Cardiac septum (tissue), 1 donor: ENCODE measurements around the gene SLX4IP. TPM values are rescaled to one million over a fixed set of nuclear protein-coding genes. Genes with fewer than 3 reads are reported as not detected.
"Not testable (repeated sequence)": the region's sequence is repeated elsewhere in the genome, so short reads cannot be mapped to it uniquely, and the experiment has no call there.

Experiments
- DNase-seq: peaks from one replicate; pipeline ENCODE4 v3.0.0-alpha.2; 2020; ENCODE audit warnings: low spot score
- intact Hi-C: fragments of 100-400 bp; cut with DNase I; formaldehyde crosslinking; loops from one replicate; pipeline ENCODE4 v1.14.0; 2022
- total RNA-seq: library from RNA; stranded (reverse); fragmentation: NEBNext Ultra II Directional; extraction: Animal tissue kit (Norgen Biotek cat#: 25700); gene quantifications from one replicate; pipeline ENCODE4 v1.2.1, GENCODE V29; 2021
- donor health status: DM: no; HTN: no; CAD: no.

SLX4IP gene
- total RNA-seq, 1 donor from 2014 or later = 2.3 TPM

DNA sequence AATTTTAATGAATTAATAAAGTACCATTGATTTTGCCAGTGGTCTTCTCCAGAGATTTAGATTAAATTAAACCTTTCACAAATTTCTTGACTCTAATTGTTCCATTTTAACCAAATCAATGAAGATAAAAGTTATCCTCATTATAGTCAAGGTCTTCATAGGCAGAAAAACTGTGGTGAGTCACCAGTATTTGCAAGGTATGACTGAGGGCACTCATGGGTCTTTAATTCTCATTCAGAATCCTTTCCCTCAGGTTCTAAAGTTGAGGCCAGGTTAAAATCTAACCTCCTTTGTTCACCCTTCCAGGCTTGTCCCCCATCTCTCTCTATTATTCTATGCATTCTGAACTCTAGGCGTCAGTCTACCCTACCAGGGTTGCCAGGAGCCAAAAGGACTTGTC lies 144.8 kb downstream of the SLX4IP start:
- intact Hi-C loops = no loop called here

DNA sequence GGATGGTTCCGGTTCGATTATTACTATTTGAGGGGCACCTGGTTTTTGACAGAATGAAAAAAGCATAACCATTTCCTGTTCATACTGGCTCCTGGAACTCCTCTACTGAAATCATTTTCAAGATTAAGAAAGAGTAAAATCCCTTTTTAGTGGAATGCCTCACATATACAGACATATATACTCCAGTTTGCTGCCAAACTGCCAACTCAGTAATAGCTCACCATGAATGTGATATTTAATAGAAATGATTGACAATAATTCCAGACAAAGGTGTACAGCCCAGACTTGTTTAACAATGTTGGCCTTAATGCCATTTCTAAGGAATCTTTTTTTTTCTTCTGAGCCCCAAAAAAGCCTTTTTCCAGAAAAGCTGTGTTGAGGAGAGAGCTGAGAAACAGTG lies 145.6 kb downstream of the SLX4IP start:
- intact Hi-C loops = no loop called here
- no peak for DNase-seq

More for the DNA sequence above, 144.8 kb downstream of the SLX4IP start:
- no peak for DNase-seq

DNA sequence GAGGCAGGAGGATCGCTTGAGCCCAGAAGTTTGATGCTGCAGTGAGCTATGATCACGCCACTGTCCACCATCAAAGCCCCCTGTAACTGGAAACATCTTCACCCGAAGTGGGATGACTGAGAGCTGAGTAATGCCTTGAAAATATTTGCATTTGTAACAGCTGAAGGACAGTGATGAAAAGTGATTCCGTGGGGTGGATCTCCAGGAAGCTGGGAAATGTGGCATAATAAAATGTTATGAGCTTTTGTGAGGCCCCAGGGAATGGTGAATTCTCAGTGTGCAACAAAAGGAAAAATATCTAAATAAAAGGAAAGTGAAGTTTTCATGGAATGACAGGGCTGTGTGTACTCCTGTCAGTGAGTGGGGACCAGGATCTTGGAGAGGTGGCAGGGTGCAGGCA lies 146.7 kb downstream of the SLX4IP start:
- DNase-seq = no peak
- intact Hi-C loops = no loop called here

DNA sequence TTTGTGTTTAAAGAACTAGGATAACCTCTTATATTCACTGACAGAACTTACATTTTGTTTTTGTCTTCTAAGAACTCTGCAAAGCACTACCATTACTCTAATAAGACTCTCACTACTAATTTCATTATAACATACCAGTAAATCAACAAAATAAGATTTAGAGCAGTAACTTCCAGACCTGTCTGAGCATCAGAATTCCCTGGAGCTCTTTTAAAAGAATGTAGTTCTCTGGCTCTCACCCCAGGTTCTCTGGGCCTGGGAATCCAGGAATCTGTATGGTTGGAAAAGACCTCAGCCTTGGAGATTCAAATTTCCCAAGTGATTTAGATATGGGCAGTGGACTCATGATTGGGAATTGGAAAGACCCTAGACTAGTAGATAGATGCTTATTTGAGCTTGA lies 149.3 kb downstream of the SLX4IP start:
- no peak for DNase-seq
- intact Hi-C loops = no loop called here

GRCh38 chr20:10585308-10585707 lies 150.2 kb downstream of the SLX4IP start:
- intact Hi-C loops = no loop called here
- DNase-seq = no peak

DNA sequence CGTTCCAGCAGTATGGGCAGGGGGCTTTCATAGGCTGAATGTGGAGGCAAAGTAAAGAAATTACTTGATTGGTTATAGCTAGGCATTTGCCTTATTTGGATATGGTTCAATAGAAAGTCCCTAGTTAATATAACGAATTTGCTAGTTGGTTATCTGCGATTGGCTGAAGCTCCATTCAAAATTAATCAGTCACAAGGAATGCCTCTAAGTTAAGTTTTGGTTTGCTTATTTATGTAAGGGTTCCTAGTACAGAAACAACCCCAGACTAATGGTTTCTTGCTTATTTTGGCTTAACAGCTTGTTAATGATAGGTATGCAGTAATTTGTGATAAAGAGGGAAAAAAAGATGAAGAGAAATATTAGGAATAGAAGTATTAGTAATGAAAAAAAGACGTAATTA lies 151.2 kb downstream of the SLX4IP start:
- DNase-seq = no peak
- intact Hi-C loops = no loop called here

GRCh38 chr20:10590446-10590845 lies 155.3 kb downstream of the SLX4IP start:
- DNase-seq = not testable (repeated sequence)
- intact Hi-C loops = loop anchor here (5.0 kb wide), 1 partner anchor 33 kb away; no protein-coding TSS in a partner anchor

- intact Hi-C loops = loop anchor here (5.0 kb wide), 1 partner anchor 34 kb away; no protein-coding TSS in a partner anchor
These were observed 156.0 kb downstream of the SLX4IP start for GRCh38 chr20:10590950-10591671.

DNA sequence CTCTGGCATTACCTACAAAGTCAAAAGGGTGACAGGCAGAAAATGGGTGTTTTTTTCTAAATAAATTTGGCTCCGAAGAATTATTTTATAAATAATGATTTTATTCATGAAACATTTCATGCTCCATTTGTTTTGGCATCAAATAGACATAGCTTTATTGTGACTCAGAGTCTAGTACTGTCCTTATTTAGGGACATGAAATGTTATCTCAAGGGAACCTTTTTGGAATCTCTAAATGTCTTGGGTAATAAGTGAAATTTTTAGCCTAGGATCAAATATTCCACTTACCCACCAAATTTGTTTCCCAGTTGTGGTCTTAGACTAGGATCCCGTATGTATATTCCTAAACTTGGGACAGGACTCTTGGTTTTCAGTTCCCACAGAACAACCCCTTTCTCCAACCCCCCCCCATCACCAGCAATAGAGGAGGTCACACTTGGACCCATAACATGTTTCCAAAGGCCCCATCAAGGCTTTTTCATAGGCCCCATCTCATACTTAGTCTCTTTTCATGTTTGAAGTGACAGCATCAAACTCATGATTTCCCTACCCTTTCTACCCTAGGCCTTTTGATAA lies 156.9 kb downstream of the SLX4IP start:
- intact Hi-C loops = loop anchor here (5.0 kb wide), 1 partner anchor 35 kb away; no protein-coding TSS in a partner anchor
- DNase-seq = no peak

More at GRCh38 chr20:10590950-10591671, 156.0 kb downstream of the SLX4IP start:
- no peak for DNase-seq

- intact Hi-C loops = loop anchor here (5.0 kb wide), 1 partner anchor 37 kb away; no protein-coding TSS in a partner anchor
- no peak for DNase-seq
These were observed 159.3 kb downstream of the SLX4IP start for GRCh38 chr20:10594296-10594868.

DNA sequence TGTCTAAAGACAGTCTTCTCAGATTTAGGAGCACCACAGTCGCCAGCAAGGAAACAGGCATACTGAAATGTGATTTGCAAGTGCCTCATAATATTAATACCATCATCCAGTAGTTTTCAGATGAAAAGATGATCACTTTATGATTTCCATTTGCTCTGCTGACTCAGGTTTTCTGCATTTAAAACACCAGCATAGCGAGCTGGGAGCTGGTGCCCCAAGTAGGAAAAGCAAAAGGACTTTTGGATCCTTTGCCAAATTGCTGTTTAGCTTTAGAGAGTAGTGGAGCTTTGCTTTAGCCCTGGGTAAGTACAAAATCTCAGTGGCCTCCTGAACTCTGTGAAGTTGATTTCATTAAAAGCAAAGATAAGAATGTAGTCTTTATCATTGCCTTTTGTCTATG lies 160.2 kb downstream of the SLX4IP start:
- intact Hi-C loops = no loop called here
- no peak for DNase-seq

DNA sequence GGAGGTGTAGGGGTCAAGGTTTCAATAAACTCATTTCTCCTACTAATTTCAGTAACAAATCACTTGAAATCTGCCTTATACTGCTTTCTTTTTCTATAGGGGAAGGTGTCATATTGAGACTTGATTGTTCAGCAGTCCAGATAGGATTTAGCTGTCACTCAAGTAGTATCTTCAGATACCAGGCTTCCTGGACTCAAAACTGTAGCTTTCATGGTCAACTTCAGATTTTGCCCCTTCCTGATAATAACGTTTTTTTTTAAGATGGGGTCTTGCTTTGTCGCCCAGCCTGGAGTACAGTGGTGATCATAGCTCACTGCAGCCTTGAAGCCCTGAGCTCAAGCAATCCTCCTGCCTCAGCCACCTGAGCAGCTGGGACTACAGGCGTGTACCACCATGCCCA lies 160.9 kb downstream of the SLX4IP start:
- DNase-seq = no peak
- intact Hi-C loops = no loop called here

DNA sequence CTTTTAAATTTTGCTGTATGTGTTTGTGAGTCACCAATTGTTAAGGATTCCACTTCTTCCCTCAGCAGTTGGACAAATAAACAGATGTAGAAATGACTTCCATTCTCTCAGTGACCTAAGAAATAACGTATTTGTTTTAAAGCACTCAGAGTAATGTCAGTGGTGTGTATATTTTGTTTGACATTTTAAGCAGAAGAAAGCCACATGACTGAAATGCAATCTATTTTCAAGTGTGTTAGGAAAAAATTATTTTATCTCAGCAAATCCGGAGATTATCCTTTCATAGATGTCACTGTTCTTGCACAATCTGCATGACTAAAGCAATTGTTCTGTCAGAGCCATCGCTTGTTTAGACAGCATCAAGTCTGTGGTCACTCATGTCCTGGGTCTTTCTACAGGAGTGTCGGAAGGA lies 161.6 kb downstream of the SLX4IP start:
- intact Hi-C loops = no loop called here
- DNase-seq = no peak

GRCh38 chr20:10597637-10598036 lies 162.5 kb downstream of the SLX4IP start:
- no peak for DNase-seq
- intact Hi-C loops = no loop called here

DNA sequence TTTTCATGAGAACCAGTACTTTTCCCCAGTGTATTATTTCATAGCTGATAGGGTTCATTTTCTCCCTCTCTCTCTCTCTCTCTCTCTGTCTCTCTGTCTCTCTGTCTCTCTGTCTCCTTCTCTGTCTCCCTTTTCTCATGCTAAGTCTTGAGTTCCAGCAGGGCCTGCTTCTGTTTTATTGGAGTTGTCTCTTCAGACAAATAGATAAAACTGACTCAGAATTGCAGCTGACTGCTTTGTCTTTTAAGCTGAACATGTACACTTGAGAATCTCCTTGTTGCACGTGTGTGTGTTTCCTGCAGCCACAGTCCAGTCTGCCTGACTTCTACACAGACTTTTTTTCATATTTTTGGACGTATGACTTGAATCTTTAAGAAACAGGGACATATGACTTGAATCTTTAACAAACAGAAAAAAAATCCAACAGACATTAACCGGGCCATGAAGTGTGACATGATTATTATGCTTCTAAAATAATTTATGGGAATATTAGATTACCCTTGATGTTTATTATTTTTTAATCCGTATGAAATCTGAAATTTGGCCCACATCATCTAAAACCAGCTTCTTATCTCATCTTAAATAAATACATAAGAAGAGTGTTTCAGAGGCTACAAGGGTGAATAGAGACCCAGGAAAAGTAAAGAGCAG lies 167.2 kb downstream of the SLX4IP start:
- intact Hi-C loops = no loop called here
- no peak for DNase-seq

- intact Hi-C loops = no loop called here
- DNase-seq = no peak
These were observed 168.3 kb downstream of the SLX4IP start for GRCh38 chr20:10603378-10603777.

DNA sequence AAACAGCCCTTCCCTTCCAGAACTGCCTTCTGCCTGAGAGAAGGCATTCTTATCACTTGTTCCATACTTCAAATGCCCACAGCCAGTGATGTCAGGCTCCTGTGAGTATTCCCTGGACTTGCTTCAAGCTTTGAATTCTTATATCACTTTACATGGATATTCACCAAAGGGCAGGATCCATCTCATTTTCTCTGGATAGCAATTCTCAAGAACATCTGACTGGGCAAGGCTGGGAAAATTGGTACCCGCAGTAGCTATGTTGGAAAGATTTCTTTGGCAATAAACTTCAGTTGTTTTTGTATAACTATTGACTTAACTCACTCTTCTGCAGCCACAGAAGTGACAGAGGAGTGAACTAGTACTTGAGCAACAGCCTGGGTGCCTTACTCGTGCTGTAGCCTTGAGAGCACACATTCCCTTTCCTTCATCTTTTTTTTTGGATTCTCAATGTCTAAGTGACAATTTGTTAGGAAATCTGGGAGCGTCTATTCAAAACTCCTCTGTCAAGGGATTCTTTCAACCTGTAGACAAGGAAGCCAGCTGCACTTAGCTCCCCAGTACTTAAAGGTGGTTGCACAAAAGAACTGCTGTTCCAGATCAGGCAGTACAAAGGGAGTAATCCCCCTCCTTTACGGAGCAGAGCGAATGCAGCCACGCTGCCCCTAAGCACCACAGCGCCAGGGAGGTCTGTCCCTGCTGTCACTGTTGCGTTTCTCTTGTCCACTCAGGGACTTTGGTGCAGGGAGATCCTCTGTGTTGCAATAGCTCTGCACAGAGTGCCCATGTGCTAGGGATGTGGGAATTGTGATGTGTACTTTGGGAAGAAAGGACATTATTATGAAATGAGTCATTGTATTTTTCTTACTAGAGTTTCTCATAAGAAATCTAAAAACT lies 169.1 kb downstream of the SLX4IP start:
- DNase-seq = no peak

GRCh38 chr20:10604865-10605440 lies 169.8 kb downstream of the SLX4IP start:
- intact Hi-C loops = no loop called here
- DNase-seq = no peak

More for the DNA sequence above, 169.1 kb downstream of the SLX4IP start:
- intact Hi-C loops = no loop called here
